Dermis blood vessel endothelial cell (primary cell): Measurements from ENCODE around the gene MRPS33. TPM values are rescaled to one million over a fixed set of nuclear protein-coding genes. Genes with fewer than 3 reads are reported as not detected.
"Not testable (repeated sequence)": the region's sequence is repeated elsewhere in the genome, so short reads cannot be mapped to it uniquely, and the experiment has no call there.

Source experiments
- DNase-seq: peaks from one replicate; pipeline ENCODE4 v3.0.0; 2010
- total RNA-seq: library from RNA; depleted of rRNA; stranded (reverse); fragments of >200 nt; gene quantifications from 2 replicates; pipeline ENCODE4 v1.2.3, GENCODE V29; 2014

Gene MRPS33
- total RNA-seq, 1 donor from 2014 or later, result 15.1 TPM

DNA sequence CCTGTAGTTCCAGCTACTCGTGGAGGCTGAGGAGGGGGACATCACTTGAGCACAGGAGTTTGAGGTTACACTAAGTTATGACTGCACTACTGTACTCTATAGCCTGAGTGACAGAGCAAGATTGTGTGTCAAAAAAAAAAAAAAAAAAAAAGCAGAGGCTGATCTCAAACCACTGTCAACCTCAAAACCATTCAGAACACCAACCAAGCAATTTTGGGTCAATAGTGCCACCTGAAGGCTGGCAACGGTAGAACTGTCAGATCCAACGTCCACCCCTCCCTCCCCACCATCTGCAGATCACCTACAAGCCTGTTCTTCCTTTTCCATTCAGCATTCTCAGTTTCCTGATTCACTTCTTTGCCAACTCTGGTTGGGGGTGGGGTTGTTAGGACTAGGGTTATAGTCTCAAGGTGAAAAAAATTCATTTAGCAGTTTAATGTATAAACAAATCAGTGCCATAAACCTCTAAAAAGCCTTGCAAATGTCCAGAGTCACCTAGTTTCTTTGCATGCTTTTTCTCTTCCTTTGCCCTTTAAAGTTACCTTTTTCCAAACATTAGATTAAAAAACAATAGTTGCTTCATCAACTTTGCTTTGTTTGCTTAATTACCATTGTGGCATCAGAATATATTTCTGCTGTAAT is 2.6 kb downstream of the MRPS33 start:
- peak; percentile 86 for DNase-seq

DNA sequence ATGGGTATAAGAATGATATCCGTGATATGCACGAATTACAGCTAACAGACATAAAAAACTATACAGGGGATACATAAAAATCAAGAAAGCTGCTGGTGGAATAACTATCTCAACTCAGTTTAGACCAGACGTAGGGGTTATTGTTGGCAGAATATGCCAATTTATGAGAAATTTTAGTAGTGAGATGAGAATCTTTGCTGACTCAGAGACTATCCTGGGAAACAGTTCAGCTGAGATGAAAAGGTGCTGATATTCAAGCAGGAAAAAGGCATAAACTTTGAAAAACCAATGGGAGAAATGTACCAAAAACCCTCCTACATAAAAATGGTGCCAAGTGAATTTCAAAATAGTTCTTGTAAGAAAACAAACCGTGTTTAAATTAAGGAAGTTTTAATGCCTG is 3.3 kb downstream of the MRPS33 start:
- DNase-seq, result no peak

DNA sequence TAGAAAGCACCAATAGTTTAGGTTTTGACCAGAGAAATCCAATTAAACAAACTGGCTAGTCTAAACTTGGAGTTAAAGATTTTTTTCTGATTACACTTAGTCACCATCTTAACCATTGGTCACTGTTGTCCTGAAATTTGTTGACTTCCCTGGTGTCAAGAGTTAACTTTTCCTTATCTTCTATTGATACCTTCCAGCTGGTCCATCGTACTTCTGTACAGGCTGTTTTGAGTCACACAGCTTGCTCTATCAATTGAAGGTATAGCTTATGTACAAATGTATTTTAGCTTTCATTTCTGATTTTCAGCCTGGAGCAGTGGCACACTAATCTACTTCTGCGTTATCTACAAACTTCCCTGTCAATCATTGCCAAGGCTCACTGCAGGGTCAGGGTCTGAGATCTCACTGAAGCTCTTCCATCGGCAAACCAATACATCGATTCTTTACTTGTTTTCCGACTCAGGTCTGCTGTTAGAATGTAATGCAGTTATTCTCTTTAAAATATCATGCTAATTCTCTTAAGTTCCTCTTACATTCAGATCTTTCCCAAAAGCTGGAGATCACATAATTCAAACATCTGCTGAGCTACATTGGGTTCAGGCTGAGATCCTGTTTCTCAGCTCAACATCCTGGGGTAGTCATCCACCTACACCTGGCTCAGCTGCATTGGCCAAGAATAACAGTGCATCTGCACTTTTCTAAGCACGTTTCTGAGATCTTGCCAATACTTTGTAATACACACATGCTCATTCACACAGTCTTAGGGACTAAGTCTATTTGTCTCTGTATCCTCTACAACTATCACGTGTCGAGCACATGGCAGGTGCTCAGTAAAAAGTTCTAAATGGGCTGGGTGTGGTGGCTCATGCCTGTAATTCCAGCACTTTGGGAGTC is 11.3 kb downstream of the MRPS33 start:
- no peak for DNase-seq

DNA sequence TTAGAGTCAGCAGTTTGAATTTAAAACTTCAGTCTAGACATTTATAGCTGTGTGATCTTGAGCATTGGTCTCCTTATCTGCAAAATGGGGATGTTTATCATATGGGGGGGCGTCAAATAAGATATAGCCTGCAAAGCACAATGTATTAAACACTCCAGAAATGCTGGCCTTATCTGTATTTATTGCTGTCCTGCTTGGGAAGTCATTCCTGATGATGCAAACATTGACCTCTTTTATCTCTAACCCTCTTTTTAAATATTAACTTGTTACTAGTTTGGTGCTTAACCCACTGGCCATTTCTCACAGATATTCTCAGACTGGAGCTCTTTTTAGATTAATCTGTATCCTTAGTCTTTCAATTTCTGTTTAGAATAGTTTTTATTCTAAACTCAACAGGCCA is 13.2 kb downstream of the MRPS33 start:
- DNase-seq, result no peak

DNA sequence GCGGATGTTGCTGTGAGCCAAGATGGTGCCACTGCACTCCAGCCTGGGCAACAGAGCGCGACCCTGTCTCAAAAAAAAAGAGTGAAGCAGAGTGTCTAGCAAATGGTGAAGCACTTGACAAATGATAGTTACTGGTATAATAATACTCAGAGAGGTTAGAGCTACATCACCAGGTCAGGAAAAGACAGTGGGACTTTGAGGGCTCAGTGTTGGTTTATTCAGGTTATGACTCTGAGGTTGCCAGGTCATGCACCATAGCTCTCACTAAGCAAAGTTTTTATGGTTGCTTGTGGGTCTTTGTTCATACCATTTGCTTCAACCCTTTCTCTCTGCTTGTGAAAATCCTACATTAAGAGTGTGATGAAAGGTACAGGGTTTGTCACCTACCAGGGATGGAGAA is 13.6 kb downstream of the MRPS33 start:
- no peak for DNase-seq

DNA sequence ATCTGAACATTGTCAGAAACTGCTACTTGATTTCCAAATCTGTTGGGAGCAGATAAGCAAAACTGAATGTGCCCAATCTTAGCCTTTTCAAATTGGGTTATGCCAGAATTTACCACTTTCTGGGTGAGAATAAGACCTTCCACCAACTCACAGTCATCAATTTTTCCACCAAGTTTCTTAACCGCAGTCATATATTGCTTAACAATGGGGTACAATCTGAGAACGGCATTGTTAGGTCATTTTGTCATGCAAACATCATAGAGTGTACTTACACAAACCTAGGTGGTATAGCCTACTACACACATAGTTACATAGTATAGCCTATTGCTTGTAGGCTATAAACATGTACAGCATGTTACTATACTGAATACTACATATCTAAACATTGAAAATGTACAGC is 16.0 kb downstream of the MRPS33 start:
- no peak for DNase-seq

DNA sequence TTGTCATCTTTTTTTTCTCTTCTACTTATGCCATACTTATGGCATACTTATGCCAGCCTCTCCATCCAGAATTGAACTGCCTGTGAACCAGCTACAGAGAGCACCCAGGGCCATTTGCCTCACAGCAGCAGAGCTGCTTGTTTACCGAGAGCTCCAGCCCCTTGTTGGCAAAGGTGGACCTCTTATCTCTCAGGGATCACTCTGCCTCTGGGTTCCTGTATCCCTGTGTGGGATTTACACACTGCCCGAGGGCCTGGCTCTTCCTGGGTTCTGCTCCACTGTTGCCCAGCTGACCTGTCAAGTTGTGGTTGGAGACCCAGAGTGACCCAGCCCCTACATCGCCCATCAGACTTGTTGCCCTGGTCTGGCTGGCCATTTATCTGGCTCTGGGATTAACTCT is 22.3 kb downstream of the MRPS33 start:
- no peak for DNase-seq

DNA sequence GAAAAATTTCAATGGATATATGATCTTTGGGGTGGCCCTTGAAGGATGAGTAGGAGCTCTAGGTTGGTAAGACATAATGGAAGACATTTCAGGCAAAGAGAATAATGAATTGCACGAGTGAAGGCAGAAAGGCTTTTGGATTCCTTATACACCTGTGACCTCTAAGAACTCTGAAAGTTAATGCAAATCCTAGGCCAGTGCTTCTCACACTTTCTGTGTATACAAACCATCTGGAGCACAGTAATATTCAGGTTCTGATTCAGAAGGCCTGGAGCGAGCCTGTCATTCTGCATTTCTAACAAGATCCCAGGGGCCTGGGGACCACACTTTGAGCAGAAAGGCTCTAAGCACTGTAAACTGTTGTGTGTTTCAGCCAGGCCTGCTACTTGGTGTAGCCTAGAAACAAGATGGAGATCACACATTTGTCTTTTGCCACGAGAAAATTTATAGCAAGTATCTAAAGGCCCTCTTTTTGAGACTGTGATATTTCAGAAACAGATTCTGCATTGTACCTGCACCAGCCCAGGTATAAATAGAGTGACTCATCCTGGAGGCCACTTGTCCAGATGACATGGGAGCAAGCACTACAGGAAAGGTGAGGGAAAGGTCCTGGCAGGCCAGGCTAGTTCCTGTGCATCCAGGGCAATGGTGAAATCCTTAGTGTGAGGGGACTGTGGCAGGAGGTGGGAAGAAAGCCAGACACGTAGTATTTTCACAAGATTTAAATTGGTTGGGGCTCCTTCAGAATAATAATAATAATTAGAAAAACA is 24.4 kb downstream of the MRPS33 start:
- DNase-seq, result no peak

DNA sequence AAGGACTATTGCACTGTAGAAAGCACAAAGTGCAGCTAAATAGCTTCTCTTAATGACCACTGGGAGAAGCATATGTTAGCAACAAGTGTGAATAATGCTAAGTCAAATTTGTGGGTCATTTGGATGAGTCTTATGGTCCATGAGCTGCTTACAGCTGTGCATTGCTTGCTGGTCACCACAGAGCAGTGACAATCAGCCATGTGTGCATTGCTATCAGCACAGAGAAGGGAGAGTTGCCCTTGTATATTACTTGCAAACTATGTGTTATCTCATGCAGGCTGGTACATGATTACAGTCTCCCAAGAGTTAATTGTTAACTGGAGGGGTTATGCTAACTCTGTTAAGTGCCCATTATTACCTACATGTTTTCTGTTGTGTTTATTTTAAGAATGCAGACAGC is 25.7 kb downstream of the MRPS33 start:
- DNase-seq, result no peak

DNA sequence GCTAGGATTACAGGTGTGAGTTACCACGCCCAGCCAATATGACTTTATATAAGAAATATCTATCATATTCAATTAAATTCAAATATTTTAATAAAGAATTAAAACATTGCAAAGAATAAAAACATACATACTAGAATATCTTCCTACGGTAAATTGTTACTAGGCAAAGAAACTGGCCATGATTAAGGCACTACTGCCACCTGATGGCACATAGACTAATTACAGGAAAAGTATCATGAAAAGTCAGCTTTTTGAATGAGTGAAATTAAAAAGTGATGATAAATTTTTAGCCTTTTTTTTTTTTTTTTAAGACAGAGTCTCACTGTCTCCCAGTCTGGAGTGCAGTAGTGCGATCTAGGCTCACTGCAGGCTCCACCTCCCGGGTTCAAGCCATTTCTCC is 30.9 kb downstream of the MRPS33 start:
- peak; percentile 10 for DNase-seq

DNA sequence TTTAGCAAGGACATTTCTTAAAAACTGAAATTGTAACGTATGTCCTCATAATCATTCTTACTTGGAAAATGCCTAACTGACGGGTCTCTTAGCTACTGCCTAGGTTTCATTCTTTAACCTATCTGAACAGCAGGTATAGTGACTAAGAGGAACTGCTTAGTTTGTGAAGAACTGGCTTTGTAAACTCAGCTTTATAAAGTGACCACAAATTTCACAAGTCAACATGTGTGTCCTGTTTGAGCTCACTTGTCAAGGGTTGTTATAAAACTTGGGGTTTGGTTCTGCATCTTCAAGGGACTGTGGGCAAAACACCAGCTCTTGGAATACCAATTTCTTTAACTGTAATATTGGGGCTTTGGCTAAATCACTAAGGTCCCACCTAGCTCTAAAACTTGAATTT is 32.2 kb downstream of the MRPS33 start:
- no peak for DNase-seq

DNA sequence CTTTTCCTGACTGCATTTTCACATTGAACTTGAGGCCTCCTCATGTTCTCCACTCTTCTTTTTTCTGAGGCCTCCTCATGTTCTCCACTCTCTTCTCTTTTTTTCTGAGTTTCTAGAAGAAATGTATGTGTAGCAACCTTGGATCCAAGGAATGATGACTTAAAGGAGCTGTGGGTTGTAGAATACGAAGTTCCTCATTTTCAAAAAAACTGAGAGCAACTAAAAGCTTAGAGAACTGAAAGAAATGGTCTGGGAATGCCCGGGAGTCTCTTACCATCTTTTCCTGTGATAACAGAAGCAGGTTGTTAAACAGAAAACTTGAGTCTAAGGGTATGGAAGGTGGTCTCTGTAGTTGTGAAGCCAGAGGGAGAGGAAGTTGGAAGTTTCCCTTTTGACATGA is 32.8 kb downstream of the MRPS33 start:
- DNase-seq, result no peak

DNA sequence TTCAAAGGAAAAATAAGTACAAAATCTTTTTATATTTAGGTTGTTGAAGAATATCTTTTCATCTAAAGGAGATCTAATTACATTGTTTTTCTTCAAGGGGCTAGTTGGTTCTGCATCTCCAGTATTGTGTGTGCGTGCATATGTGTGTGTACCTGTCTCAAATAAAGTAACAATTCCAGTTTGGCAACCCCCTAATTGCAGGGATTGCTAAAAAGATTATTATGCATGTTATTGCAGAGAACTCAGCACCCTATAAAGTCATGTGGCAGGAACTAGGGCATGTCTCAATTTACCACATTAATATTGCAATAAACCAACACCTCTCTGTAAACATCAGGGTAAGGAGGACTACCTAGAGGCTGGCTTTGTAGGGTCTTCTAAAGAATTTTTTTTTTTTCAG is 37.0 kb downstream of the MRPS33 start:
- DNase-seq, result no peak

DNA sequence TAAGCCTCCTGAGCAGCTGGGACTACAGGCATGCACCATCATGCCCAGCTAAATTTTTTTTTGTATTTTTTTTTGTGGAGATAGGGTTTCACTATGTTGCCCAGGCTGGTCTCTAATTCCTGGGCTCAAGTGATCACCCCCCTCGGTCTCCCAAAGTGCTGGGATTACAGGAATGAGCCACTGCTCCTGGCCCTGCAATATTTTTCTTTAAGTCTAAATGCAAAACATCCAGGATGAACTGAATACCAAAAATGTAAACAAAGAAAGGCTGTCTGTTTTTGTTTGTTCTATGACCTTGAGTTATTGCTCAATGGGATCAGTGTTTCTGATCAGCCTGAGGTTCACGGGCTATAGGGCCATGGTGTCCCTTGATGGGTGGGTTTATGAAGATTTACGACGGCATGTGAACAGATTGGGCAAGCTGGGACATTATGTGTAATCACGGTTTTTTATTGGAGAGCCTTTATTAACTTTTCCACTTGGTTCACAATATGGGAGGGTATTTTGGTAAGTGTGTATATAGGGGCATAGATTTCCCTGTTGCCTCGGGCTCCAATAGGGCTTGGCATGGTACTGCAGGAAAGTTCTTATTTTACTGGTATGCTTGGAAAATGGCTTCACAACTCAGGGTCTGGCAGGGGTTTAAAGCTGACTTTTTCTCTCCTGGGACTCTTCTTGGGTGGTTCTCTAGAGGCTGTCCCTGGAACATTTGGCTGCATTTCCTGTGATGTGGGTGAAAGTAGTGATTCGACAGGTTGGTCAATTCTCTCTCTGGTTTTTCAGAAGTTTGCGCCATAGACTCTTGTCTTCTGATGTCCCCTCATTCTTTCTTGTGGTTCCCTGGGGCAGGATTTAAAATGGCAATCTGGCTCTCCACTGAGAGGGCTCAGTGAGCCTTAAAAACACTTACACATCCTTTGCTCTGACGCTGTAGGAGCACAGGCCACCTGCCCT is 41.6 kb downstream of the MRPS33 start:
- DNase-seq, result no peak

DNA sequence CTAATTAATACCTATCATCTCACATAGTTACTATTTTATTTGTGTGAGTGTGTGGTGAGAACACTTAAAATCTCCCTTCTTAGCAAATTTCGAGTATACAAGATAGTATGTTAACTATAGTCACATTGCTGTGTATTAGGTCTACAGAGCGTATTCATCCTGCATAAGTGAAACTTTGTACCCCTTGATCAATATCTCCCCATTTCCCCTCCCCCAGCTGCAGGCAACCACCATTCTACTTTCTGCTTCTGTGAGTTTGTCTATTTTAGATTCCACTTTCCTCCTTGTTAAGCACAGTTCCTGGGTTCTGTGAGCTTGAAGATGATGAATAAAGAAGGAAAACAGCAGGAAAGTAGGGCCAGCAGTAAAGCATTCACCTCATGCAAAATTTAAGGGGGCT is 42.4 kb downstream of the MRPS33 start:
- no peak for DNase-seq

DNA sequence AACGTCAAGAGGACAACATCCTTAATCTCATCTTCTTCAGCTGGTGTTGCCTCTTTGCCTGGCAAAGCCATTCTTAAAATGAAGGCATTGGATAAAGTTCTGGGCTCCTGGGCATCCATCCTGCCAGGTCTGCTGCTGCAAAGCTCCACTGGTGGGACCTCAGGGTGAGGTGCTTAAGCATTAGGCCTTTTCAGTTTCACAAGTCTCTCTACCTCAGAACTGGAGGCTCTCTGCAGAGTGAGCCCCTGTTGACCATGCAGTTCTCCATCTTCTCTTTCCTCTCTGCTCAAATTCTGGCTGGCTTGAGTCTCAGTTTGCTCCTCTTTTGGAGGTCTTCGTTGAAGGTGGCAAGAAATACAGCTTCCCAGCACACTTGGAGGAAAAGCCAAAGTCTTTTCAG is 47.3 kb downstream of the MRPS33 start:
- DNase-seq, result no peak

DNA sequence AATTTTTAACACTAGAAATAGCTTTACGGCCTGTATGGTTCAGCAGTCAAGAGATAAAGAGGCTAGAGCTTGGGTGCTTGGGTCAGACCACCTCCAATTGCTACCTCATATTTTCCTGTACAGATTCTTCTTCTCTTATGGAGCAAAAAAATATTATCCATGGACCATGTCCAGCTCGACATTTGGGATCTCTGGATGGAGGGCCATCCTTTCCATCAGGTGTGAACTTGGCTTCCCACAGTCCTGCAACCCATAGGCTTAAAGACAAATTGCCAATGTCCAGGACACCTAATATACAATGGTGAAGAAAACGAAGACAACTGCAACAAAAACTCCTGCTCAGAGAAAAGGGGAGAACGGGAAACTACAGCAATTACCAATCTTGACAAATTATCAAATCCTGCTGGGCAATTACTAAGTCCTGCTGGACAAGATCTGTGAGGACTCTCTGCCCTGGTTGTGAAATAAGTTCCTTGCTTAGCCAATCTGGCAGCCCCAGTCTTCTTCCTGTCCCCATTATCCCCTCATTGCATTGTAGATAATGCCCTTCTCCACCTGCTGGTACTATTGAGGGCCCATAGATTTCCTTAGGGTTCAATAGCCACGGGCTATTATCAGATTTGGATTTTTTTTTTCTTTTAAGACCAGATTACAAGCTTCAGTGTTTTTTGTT is 48.1 kb downstream of the MRPS33 start:
- no peak for DNase-seq

DNA sequence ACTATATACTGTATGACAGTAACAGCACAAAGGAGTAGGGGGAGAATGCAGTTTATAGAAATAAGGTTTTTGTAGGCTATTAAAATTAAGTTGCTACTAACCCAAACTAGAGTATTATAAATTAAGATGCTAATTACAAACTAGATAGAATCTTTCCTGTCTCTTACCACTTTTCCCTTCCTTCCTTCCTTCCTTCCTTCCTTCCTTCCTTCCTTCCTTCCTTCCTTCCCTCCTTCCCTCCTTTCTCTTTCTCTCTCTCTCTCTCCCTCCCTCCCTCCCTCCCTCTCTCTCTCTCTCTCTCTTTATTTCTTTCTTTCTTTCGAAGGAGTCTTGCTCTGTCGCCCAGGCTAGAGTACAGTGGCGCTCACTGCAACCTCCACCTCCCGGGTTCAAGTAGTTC is 53.6 kb downstream of the MRPS33 start:
- DNase-seq, result no peak

DNA sequence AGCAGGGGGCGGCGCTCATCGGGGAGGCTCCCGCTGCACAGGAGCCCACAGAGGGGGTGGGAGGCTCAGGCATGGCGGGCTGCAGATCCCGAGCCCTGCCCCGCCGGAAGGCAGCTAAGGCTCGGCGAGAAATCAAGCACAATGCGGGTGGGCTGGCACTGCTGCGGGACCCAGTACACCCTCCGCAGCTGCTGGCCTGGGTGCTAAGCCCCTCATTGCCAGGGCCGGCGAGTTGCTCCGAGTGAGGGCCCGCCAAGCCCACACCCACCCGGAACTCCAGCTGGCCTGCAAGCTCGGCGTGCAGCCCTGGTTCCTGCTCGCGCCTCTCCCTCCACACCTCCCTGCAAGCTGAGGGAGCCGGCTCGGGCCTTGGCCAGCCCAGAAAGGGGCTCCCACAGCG is 57.8 kb downstream of the MRPS33 start:
- DNase-seq, result not testable (repeated sequence)
